CD4-positive, alpha-beta T cell treated with Interleukin-6 for 4 hours (primary cell): ENCODE data around the gene FTL.
A peak's percentile ranks its signal among the peaks of the same experiment; 100 is the strongest.
"Not testable (repeated sequence)": the region's sequence is repeated elsewhere in the genome, so short reads cannot be mapped to it uniquely, and the experiment has no call there.

Source experiments
- DNase-seq: peaks from one replicate; pipeline ENCODE4 v3.0.0-alpha.2; 2020; ENCODE audit warnings: mixed read lengths

FTL gene

DNA sequence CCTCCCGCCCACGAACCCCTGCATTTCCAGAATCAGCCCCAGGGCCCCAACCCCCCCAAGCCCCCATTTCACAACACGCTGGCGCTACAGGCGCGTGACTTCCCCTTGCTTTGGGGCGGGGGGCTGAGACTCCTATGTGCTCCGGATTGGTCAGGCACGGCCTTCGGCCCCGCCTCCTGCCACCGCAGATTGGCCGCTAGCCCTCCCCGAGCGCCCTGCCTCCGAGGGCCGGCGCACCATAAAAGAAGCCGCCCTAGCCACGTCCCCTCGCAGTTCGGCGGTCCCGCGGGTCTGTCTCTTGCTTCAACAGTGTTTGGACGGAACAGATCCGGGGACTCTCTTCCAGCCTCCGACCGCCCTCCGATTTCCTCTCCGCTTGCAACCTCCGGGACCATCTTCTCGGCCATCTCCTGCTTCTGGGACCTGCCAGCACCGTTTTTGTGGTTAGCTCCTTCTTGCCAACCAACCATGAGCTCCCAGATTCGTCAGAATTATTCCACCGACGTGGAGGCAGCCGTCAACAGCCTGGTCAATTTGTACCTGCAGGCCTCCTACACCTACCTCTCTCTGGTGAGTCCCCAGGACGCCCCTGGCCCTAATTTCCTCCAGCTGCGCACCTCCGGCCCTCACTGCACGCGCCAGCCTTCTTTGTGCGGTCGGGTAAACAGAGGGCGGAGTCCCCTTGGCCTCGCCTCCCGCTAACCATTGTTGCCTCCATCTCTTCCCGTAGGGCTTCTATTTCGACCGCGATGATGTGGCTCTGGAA lies at the start of gene FTL:
FTL (plus strand) TSS at position 270 of the 766 bp plus-strand sequence; CDS start at position 469, 199 bp downstream.
- DNase-seq, result peak; percentile 95

DNA sequence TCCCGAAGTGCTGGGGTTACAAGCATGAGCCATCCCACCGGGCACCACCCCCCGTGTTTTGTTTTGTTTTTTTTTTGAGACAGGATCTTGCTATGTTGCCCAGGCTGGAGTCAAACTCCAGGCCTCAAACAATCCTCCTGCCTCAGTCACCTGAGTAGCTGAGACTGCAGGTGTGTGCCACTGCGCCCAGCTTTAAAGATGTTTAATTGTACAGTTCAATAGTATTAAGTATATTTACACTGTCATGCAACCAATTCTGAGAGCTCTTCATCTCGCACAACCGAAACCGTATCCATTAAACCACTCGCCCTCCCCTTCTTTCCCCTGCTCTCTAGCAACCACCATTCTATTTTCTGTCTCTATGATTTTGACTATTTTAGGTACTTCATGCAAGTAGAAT lies 49.4 kb upstream of the FTL start:
- DNase-seq, result no peak

DNA sequence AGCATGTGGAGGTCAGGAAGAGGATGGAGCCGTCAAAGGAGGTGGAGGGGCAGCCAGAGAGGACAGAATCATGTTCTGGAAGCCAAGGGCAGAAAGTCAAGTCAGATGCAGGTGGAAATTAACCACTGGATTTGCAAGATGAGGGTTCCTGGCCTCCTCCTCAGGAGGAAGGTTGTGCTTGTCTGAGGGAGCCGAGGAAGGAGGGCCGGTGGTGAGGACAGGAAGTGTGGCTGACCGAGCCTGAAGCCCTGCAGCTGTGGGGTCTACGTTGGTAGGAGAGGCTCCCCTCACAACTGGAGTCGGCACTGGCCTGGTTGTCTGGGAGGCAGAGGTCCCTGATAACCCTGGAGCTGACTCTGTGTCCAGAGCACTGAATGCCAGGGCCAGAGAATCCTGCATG lies 47.0 kb upstream of the FTL start:
- no peak for DNase-seq

DNA sequence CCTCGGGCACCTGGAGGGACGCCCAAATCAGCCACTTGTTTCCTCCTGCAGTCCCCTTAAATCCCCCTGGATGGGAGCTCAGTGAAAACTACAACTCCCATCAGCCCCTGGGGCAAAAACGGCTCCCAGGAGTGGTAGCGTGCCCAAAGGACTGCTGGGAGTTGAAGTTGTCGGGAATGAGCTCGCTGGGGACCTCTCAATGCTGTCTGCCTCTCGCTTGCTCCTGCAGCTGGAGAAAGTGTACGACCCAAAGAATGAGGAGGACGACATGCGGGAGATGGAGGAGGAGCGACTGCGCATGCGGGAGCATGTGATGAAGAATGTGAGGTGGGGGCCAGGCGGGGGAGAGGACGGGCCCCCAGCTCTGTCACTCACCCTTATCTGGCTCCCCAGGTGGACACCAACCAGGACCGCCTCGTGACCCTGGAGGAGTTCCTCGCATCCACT lies 46.3 kb upstream of the FTL start:
- peak; percentile 8 for DNase-seq

DNA sequence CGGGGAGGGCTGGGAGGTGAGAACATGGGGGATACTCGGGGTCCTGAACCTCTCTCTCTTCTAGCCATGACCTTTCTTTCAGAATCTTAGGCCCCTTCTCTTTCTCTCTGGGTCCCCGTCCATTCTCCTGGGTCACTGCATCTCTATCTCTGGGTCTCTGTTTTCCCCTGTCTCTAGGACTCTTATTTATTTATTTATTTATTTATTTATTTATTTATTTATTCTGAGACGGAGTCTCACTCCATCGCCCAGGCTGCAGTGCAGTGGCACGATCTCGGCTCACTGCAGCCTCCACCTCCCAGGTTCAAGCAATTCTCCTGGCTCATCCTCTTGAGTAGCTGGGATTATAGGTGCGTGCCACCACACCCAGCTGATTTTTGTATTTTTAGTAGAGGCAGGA lies 45.8 kb upstream of the FTL start:
- not testable (repeated sequence) for DNase-seq

DNA sequence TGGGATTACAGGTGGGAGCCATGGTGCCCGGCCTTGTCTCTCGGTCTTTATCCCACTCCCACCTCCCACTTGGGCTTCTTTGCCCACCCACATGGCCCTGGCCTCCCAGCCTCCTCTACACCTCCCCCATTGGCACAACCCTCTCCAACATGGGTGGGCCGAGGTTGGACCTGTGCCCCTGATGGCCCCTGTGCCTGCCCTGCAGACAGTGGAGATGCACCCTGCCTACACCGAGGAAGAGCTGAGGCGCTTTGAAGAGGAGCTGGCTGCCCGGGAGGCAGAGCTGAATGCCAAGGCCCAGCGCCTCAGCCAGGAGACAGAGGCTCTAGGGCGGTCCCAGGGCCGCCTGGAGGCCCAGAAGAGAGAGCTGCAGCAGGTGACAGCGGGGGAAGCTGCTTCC lies 44.2 kb upstream of the FTL start:
- no peak for DNase-seq

DNA sequence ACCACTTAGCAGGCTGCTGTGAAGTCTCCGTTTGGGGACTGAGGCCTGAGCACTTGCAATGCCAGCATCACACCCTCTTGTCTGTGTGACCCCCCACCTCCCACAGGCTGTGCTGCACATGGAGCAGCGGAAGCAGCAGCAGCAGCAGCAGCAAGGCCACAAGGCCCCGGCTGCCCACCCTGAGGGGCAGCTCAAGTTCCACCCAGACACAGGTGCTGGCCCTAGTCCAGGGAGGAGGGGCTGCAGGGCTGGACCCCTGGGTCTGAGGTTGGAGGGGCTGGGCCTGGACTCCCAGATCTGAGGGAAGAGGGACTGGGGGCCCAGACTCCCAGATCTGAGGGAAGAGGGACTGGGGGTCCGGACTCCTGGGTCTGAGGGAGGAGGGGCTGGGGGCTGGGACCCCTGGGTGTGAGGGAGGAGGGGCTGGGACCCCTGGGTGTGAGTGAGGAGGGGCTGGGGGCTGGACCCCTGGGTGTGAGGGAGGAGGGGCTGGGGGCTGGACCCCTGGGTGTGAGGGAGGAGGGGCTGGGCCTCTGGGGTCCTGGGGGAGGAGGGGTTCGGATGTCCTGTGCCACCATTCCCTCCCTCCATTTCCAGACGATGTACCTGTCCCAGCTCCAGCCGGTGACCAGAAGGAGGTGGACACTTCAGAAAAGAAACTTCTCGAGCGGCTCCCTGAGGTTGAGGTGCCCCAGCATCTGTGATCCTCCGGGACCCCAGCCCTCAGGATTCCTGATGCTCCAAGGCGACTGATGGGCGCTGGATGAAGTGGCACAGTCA lies 43.2 kb upstream of the FTL start:
- no peak for DNase-seq

DNA sequence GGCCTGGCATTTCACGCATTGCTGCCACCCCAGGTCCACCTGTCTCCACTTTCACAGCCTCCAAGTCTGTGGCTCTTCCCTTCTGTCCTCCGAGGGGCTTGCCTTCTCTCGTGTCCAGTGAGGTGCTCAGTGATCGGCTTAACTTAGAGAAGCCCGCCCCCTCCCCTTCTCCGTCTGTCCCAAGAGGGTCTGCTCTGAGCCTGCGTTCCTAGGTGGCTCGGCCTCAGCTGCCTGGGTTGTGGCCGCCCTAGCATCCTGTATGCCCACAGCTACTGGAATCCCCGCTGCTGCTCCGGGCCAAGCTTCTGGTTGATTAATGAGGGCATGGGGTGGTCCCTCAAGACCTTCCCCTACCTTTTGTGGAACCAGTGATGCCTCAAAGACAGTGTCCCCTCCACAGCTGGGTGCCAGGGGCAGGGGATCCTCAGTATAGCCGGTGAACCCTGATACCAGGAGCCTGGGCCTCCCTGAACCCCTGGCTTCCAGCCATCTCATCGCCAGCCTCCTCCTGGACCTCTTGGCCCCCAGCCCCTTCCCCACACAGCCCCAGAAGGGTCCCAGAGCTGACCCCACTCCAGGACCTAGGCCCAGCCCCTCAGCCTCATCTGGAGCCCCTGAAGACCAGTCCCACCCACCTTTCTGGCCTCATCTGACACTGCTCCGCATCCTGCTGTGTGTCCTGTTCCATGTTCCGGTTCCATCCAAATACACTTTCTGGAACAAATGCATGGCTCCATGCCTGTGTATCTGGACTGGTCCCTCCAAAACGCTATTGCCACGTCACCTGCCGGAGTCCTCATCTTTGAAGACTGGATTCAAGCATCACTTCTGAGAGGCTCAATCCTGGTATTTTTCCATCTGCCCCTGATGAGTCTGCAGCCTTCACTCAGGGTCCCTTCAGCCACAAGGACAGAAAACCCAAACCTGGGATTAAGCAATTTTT lies 42.3 kb upstream of the FTL start:
- no peak for DNase-seq

DNA sequence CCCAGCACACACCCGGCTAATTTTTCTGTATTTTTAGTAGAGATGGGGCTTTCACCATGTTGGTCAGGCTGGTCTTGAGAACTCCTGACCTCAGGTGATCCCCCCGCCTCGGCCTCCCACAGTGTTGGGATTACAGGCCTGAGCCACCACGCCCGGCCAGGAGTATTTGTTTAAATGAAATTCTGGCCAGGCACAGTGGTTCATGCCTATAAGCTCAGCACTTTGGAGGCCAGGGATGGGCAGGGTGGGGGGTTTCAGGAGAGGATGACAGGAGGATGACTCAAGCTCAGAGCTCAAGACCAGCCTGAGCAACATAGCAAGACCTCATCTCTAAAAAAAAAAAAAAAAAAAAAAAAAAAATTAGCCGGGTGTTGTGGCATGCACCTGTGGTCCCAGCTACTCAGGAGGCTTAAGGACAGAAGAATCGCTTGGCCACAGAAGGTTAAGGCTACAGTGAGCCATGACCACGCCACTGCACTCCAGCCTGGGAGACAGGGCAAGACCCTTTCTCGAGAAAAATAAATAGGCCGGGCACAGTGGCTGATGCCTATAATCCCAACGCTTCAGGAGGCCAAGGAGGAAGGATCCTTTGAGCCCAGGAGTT lies 39.8 kb upstream of the FTL start:
- DNase-seq, result no peak

DNA sequence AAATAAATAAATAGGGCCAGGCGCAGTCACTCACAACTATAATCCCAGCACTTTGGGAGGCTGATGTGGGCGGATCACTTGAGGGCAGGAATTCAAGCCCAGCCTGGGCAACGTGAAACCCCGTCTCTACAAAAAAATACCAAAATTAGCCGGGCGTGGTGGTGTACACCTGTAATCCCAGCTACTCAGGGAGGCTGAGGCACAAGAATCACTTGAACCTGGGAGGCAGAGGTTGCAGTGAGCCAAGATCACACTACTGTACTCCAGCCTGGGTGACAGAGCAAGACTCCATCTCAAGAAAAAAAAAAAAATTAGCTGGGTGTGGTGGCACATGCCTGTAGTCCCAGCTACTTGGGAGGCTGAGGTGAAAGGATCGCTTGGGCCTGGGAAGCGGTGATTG lies 39.2 kb upstream of the FTL start:
- not testable (repeated sequence) for DNase-seq

DNA sequence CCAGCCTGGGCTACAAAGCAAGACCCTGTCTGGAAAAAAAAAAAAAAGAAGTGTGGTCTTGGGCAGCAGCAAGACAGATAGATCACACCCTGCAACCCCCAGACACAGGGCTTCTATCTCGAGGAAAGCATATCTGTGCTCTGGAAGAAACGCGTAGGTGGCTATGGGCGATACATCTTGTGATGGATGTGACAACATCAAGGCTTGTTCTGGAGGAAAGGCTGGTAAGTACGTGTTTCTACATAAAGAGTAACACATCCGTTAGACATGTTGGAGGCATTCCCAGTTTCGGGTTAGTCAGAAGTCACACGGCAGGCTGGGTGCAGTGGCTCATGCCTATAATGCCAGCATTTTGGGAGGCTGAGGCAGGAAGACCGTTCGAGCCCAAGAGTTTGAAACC lies 38.2 kb upstream of the FTL start:
- DNase-seq, result peak; percentile 21

DNA sequence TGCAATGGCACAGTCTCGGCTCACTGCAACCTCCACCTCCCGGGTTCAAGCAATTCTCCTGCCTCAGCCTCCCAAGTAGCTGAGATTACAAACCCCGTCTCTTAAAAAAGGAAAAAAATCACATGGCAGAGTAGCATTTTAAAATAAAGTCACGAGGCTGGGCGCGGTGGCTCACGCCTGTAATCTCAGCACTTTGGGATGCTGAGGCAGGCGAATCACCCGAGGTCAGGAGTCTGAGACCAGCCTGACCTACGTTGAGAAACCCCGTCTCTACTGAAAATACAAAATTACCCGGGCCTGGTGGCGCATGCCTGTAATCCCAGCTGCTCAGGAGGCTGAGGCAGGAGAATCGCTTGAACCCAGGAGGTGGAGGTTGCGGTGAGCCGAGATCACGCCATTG lies 37.4 kb upstream of the FTL start:
- not testable (repeated sequence) for DNase-seq

DNA sequence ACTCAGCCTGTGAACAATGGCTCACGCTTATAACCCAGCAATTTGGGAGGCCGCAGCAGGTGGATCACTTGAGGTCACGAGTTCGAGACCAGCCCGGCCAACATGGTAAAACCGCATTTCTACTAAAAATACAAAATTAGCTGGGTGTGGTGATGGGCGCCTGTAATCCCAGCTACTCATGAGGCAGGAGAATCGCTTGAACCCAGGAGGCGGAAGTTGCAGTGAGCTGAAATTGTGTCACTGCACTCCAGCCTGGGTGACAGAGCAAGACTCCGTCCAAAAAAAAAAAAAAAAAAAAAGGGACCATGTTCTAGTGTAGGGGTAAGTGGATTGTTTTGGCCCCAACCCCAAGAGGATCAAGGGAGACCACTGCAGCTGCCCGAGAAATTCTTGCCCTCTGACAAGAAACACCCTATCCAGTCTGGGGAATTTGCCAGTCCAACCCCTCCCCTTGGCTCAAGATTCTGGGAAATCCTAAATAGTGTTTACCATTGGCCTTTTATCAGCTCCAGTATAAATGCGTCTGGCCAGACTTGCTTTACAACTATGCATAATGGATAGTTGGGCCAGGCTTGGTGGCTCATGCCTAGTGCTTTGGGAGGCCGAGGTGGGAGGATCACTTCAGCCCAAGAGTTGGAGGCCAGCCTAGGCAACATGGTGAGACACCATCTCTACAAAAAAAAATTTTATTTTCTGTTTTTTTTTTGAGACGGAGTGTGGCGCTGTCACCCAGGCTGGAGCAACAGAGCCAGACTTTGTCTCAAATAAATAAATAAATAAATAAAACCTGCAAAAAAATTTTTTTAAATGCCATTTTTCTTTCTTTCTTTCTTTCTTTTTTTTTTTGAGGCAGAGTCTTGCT lies 36.7 kb upstream of the FTL start:
- DNase-seq, result no peak

DNA sequence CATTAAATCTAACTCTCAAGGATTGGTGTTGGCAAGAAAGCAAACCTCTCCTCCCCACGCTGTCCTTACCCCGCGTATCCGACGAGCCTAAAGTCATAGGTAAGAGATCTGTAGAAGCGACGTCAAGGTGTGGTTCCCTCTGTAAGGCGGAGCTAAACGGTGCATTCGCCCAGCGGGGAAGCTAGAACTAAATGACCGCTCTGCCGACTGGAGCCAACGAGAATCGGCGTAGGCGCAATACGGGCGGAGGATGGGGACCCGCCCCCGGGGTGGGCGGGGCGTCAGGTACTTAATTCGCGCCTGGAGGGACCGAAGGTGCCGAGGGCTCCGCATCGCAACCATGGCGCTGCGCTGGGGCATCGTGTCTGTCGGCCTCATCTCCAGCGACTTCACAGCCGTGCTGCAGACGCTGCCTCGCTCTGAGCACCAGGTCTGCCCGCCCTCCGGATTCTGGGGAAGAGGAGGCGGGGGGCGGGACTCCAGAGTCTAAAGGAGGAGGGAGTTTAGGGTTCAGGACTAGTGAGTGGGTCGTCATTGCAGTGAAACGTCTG lies 31.7 kb upstream of the FTL start, which contains the start of gene DHDH:
DHDH (plus strand) TSS at position 318 of the 551 bp plus-strand sequence; CDS start at position 341, 23 bp downstream.
- peak; percentile 96 for DNase-seq

DNA sequence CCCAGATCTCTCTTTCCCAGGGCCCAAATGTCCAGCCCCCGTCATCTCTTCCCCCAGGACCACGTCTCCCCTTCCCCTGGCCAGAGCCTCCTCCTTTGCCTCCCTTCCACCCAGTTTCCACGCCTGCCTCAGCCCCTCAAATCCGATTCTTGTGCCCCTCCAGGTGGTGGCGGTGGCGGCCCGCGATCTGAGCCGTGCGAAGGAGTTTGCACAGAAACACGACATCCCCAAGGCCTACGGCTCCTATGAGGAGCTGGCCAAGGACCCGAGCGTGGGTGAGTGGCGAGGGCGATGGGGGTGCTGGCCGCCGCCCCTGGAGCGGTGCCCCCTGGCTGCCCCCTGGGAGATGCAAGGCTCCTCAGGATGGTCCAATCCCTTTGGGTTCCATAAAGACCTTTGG lies 30.3 kb upstream of the FTL start:
- no peak for DNase-seq

DNA sequence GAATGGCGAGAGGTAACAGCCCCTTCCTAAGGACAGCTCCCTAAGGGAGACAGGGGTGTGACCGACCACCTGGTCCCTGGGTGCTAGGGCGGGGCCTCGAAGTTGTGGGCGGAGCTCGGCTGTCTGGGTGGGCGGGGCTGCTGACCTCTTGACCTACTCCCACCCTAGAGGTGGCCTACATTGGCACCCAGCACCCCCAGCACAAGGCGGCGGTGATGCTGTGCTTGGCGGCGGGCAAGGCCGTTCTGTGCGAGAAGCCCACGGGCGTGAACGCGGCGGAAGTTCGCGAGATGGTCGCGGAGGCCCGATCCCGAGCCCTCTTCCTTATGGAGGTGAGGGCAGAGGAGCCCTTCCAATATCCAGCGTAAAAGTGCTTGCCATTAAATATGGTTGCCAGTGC lies 29.2 kb upstream of the FTL start:
- no peak for DNase-seq

DNA sequence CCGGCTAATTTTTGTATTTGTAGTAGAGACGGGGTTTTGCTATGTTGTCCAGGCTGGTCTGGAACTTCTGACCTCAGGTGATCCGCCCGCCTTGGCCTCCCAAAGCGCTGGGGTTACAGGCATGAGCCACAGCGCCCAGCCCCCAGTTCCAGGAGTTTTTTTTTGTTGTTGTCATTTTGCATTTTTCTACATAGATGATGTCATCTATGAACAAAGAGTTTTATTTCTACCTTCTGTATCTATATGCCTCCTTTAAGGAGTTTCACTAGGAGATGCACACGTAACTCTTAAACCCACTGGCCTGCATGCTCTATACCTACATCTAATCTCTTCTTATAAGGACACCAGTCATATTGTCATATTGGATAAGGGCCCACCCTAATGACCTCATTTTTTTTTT lies 26.9 kb upstream of the FTL start:
- no peak for DNase-seq

DNA sequence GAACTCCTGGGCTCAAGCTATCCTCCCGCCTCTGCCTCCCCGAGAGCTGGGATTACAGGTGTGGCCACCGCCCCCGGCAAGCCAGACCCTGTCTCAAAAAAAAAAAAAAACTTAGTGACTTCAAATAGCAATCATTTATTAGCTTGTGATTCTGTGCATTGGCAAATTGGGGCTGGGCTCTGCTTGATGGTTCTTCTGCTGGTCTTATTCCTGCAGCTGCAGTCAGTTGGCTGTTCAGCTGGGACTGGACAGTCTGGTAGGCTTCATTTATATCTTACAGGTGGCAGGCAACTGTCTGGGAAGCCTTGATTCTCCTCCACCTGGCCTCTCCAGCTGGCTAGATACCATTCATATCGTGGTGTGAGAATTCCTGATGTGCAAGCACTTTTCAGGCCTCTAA lies 24.2 kb upstream of the FTL start:
- no peak for DNase-seq

DNA sequence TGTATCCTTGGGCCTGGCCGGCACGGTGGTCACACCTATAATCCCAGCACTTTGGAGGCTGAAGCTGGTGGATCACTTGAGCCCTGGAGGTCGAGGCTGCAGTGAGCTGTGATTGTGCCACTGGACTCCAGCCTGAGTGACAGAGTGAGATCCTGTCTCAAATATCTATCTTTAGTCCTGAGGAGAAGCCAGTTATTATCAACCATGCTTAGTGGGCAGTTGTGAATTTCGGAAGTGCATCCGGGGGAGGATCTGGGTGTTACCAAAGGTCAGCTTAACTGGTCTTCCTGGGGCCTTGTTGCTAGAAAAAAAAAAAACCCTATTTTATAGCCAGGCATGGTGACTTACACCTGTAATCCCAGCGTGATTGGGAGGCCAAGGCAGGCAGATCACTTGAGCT lies 22.0 kb upstream of the FTL start:
- no peak for DNase-seq

DNA sequence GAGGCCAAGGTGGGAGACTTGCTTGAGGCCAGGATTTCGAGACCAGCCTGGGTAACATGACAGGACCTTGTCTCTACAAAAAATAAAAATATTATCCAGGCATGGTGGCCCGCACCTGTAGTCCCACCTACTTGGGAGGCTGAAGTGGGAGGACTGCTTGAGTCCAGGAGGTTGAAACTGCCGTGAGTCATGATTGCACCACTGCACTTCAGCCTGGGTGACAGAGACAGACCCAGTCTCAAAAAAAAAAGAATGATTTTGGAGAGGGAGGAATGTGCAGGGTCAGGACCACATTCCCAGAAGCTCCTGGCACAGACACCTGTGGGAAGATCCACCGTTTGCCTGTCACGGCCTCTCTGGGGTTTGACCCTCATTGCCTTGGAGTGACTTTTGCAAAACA lies 19.7 kb upstream of the FTL start:
- DNase-seq, result no peak

DNA sequence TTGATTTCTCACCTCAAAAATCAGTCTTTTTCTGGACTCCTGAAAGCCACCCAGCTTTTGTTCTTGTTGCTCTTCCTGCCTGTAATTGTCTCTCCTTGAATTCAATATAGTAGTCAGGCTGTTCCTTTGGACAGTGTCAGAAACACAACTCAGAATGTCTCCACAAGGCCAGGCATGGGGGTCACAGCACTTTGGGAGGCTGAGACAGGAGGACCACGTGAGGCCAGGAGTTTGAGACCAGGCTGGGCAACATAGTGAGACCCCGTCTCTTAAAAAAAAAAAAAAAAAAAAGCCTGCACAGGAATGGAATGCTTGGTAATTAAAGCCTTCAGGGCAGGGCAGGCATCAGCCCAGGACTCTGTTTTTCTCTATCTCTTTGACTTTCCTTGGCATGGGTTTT lies 19.3 kb upstream of the FTL start:
- no peak for DNase-seq
